Measurements from ENCODE around the gene ZNF284.

- TF ChIP-seq EZH2 (IDR thresholded peaks at IDR 0.05; ENCODE audit: borderline replicate concordance, low read length) (no peak), CTCF (conservative IDR thresholded peaks at IDR 0.05 in 1 of 2, IDR thresholded peaks at IDR 0.05 in 1 of 2; ENCODE audit: extremely low read depth in 1 of 2, insufficient read depth in 1 of 2, low read depth in 1 of 2, low read length in 2 of 2) (no peak)
Measured at GRCh38 chr19:44093931-44094765, 22.2 kb downstream of the ZNF284 start, which contains the start of gene ZNF224.
